Gastrocnemius medialis (tissue), 4 donors: ENCODE results near the gene OAS3.

Source experiments
- CTCF ChIP-seq, 5 experiments: fragments of 450-650 bp in 3 of 5; fragments of 200-600 bp in 2 of 5; sonication (generic) in 2 of 5; IDR thresholded peaks in 4 of 5; conservative IDR thresholded peaks in 1 of 5; 1 replicate in 4 of 5; 2 replicates in 1 of 5; pipeline ENCODE4 v1.5.1; 2016 to 2019; ENCODE audit warnings: antibody characterized with exemption in 5 of 5, mild to moderate bottlenecking in 3 of 5, moderate library complexity in 3 of 5
- POLR2A ChIP-seq, 2 donors: fragments of 450-650 bp; IDR thresholded peaks; one replicate each; pipeline ENCODE4 v1.6.1; 2017; ENCODE audit warnings: antibody characterized with exemption in 2 of 2, mild to moderate bottlenecking in 2 of 2, moderate library complexity in 2 of 2

- TF ChIP-seq CTCF (IDR thresholded peaks at IDR 0.05 in 4 of 5, conservative IDR thresholded peaks at IDR 0.05 in 1 of 5): no peak
- no peak for TF ChIP-seq POLR2A (IDR thresholded peaks at IDR 0.05)
Measured at GRCh38 chr12:113016796-113017195, 78.5 kb downstream of the OAS3 start.
